Adrenal gland (tissue), 12 donors: ENCODE results near the gene DAZAP2. TPM values are rescaled to one million over a fixed set of nuclear protein-coding genes. Genes with fewer than 3 reads are reported as not detected.
"Not testable (repeated sequence)": the region's sequence is repeated elsewhere in the genome, so short reads cannot be mapped to it uniquely, and the experiment has no call there.

Source experiments
- DNase-seq, 7 donors: peaks; one replicate each; pipeline ENCODE4 v3.0.0-alpha.2; 2019 to 2020
- H3K27ac ChIP-seq, 5 donors: fragments of 200-600 bp; sonication (generic) in 4 of 5; 1 replicate in 3 of 5; 2 replicates in 2 of 5; pipeline versions ENCODE4 v1.5.1 to v1.8.0; 2016 to 2020; ENCODE audit warnings: mild to moderate bottlenecking in 1 of 5
- H3K27me3 ChIP-seq: fragments of 200-600 bp; 2 replicates; pipeline ENCODE4 v1.8.0; 2021
- H3K36me3 ChIP-seq, 2 donors: fragments of 200-600 bp; replicated peaks in 1 of 2; 1 replicate in 1 of 2; 2 replicates in 1 of 2; pipeline versions ENCODE4 v1.5.1 to v1.8.0; 2018 to 2022
- H3K4me1 ChIP-seq, 2 donors: fragments of 200-600 bp; replicated peaks in 1 of 2; 1 replicate in 1 of 2; 2 replicates in 1 of 2; pipeline versions ENCODE4 v1.5.1 to v1.8.0; 2018 to 2021
- H3K4me3 ChIP-seq, 4 donors: fragments of 200-600 bp; sonication (generic) in 3 of 4; one replicate each; pipeline ENCODE4 v1.5.1; 2016 to 2018
- H3K9me3 ChIP-seq, 3 donors: fragments of 200-600 bp; sonication (generic) in 1 of 3; replicated peaks in 1 of 3; 1 replicate in 2 of 3; 2 replicates in 1 of 3; pipeline versions ENCODE4 v1.5.1 to v1.8.0; 2016 to 2021
- POLR2A ChIP-seq, 2 donors: fragments of 450-650 bp; IDR thresholded peaks; one replicate each; pipeline ENCODE4 v1.6.1; 2017; ENCODE audit warnings: antibody characterized with exemption in 2 of 2, mild to moderate bottlenecking in 2 of 2, moderate library complexity in 1 of 2
- WGBS, 4 donors: extraction: QIAGEN DNeasy Blood & Tissue Kit in 2 of 4; methylation state at CpG; one replicate each; pipeline versions ENCODE4 v1.1.5 to v1.1.7; 2013 to 2017; 5-methylcytosine and 5-hydroxymethylcytosine counted together
- intact Hi-C, 2 donors: fragments of 100-400 bp; cut with DNase I; formaldehyde crosslinking; loops; one replicate each; pipeline versions ENCODE4 v1.14.1 to v1.15.0; 2022 to 2023
- polyA plus RNA-seq, 3 donors: library from polyadenylated mRNA; stranded (reverse); fragments of 200-250 nt in 2 of 3; fragments of 350-450 nt in 1 of 3; fragmentation: Illumina TruSeq in 1 of 3; extraction: RNeasy Lipid Tissue Mini Kit (QIAGEN cat#74804) in 1 of 3; gene quantifications; one replicate each; pipeline ENCODE4 v1.2.3, GENCODE V29; 2013 to 2014
- total RNA-seq, 9 donors: library from RNA; depleted of rRNA in 4 of 9; stranded (reverse); fragments of >200 nt in 4 of 9; fragments of 120-200 nt in 1 of 9; fragmentation: NEBNext Ultra II Directional in 1 of 9; extraction: Animal tissue kit (Norgen Biotek cat#: 25700) in 1 of 9; gene quantifications; one replicate each; pipeline versions ENCODE4 v1.1.0 to v1.2.4, GENCODE V29; 2013 to 2023
- TF ChIP-seq, protein P1 (sequence below), 6 experiments: fragments of 450-650 bp in 4 of 6; fragments of 200-600 bp in 2 of 6; sonication (generic) in 1 of 6; IDR thresholded peaks; 1 replicate in 5 of 6; 2 replicates in 1 of 6; pipeline versions ENCODE4 v1.5.1 to v1.8.0; 2016 to 2021; ENCODE audit warnings: antibody characterized with exemption in 6 of 6, mild to moderate bottlenecking in 2 of 6, moderate library complexity in 1 of 6
- donor health status: healthy with polysubstance abuse.
- donor health status: Bipolar disorder and iron deficiency.
- donor health status: DM: yes; HTN: yes; CAD: no.
- donor health status: DM: no; HTN: no; CAD: no.
- donor health status: DM: no; HTN: no; CAD: no.
- donor health status: DM: yes; HTN: yes; CAD: no.

Gene DAZAP2
- total and polyA plus RNA-seq, 12 donors = 85.8 to 454 (median 210) TPM

DNA sequence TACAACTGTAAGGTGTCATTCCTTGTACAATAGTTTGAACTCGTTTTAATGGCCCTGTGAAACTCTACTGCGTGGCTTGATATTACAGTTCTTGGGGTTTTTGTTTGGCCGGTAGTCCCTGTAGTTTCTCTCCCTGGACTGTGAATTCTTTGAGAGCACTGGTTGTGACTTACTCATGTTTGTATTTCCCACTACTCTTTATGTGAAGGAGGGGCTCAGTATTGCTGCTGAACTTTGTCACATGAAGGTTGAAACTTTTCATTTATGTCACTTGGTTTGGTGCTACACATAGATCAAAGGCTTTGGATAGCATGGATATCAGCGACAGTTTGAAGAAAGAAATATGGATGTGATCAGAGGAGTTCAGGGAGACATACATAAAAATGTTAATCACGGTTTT lies 19.3 kb upstream of the DAZAP2 start:
- DNase-seq = no peak
- intact Hi-C loops = no loop called here
- no peak for TF ChIP-seq POLR2A (IDR thresholded peaks at IDR 0.05)
- TF ChIP-seq, protein P1, sequence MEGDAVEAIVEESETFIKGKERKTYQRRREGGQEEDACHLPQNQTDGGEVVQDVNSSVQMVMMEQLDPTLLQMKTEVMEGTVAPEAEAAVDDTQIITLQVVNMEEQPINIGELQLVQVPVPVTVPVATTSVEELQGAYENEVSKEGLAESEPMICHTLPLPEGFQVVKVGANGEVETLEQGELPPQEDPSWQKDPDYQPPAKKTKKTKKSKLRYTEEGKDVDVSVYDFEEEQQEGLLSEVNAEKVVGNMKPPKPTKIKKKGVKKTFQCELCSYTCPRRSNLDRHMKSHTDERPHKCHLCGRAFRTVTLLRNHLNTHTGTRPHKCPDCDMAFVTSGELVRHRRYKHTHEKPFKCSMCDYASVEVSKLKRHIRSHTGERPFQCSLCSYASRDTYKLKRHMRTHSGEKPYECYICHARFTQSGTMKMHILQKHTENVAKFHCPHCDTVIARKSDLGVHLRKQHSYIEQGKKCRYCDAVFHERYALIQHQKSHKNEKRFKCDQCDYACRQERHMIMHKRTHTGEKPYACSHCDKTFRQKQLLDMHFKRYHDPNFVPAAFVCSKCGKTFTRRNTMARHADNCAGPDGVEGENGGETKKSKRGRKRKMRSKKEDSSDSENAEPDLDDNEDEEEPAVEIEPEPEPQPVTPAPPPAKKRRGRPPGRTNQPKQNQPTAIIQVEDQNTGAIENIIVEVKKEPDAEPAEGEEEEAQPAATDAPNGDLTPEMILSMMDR (IDR thresholded peaks at IDR 0.05) = no peak
- peak overlapping the region in 1 of 4 donors; percentile 97 for H3K4me3 ChIP-seq
- H3K27ac ChIP-seq = peak overlapping the region in 2 of 5 donors; percentile 95 to 96
- H3K9me3 ChIP-seq = no peaks in the 10 kb centered on the region
- 68 to 78% (median 71%) methylated on average over 5 of the region's 5 CpGs for WGBS, 4 donors
- peaks cover 4 to 28% of the 10 kb centered on the region in 2 donors for H3K4me1 ChIP-seq
- H3K27me3 ChIP-seq = no peaks in the 10 kb centered on the region
- H3K36me3 ChIP-seq = no peaks in the 10 kb centered on the region

GRCh38 chr12:51219857-51220256 lies 18.8 kb upstream of the DAZAP2 start:
- intact Hi-C loops, H3K36me3 ChIP-seq, H3K27me3 ChIP-seq, H3K27ac ChIP-seq, DNase-seq, H3K9me3 ChIP-seq, H3K4me3 ChIP-seq: not testable (repeated sequence)
- WGBS, 4 donors = 82 to 88% (median 85%) methylated on average over 12 of the region's 12 CpGs
- H3K4me1 ChIP-seq = peaks cover 4 to 28% of the 10 kb centered on the region in 2 donors

DNA sequence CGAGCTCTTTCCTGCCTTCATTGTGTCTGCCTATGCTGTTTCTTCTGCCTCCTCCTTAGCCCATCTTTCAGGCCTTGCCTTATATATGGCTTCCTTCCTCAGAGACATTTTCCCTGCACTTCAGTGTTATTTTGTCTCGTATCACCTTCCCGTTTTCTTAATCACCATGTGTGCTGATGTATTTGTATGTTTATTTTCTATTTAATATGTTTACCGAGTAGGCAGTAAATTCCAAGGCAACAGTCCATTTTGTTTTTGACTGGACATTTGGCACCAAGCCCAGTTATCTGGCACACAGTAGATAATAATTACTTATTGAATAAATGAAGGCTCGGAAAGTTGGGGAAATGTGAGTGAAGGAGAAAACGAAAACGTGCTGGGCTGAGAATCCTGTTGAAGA lies 16.2 kb upstream of the DAZAP2 start:
- 35 to 41% (median 39%) methylated on average over 7 of the region's 7 CpGs for WGBS, 4 donors
- Histone ChIP-seq H3K4me1 (peaks cover 0 to 22% of the 10 kb centered on the region in 2 donors), H3K4me3 (peak overlapping the region in 1 of 4 donors; percentile 13), H3K36me3 (no peaks in the 10 kb centered on the region), H3K27me3 (no peaks in the 10 kb centered on the region), H3K27ac (peak overlapping the region in 1 of 5 donors; percentile 14), H3K9me3 (no peaks in the 10 kb centered on the region)
- DNase-seq = peak in 2 of 7 donors; percentile 26 to 48
- TF ChIP-seq POLR2A (IDR thresholded peaks at IDR 0.05) = no peak
- TF ChIP-seq, protein P1 (IDR thresholded peaks at IDR 0.05) = no peak
- intact Hi-C loops = no loop called here

GRCh38 chr12:51224625-51225024 lies 14.0 kb upstream of the DAZAP2 start:
- no peak overlapping the region for H3K27ac ChIP-seq
- H3K27me3 ChIP-seq = no peaks in the 10 kb centered on the region
- 82 to 93% (median 88%) methylated on average over 3 of the region's 3 CpGs for WGBS, 4 donors
- no peak overlapping the region for H3K4me3 ChIP-seq
- H3K4me1 ChIP-seq = peaks cover 0 to 8% of the 10 kb centered on the region in 2 donors
- no peak for TF ChIP-seq POLR2A (IDR thresholded peaks at IDR 0.05)
- TF ChIP-seq, protein P1 (IDR thresholded peaks at IDR 0.05) = no peak
- intact Hi-C loops = no loop called here
- no peaks in the 10 kb centered on the region for H3K36me3 ChIP-seq
- DNase-seq = no peak
- H3K9me3 ChIP-seq = no peaks in the 10 kb centered on the region

DNA sequence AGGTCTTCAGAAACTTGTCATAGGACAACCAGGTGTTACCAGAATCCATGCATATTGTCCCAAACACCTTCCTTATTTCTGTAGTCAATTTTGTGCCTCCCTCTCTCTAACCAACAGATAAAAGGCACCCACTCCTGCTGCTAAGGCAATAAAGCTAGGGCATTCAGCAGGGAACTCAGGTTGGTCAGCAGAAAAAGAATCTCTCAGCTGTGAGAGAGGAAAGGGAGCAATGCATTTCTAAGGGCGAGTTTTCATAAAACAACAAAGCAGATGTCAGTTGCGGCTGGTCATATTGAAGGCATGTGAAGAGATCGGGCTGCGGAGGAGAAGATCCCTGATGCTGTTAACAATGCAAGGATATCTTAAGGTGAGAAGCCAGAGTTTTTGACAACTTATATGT lies 13.4 kb upstream of the DAZAP2 start:
- no peak overlapping the region for H3K4me3 ChIP-seq
- H3K9me3 ChIP-seq = no peaks in the 10 kb centered on the region
- intact Hi-C loops = no loop called here
- H3K27ac ChIP-seq = no peak overlapping the region
- DNase-seq = no peak
- TF ChIP-seq, protein P1 (IDR thresholded peaks at IDR 0.05) = no peak
- TF ChIP-seq POLR2A (IDR thresholded peaks at IDR 0.05) = no peak
- 86 to 96% (median 95%) methylated on average over 4 of the region's 4 CpGs for WGBS, 4 donors
- H3K27me3 ChIP-seq = no peaks in the 10 kb centered on the region
- no peaks in the 10 kb centered on the region for H3K36me3 ChIP-seq
- H3K4me1 ChIP-seq = peaks cover 0 to 7% of the 10 kb centered on the region in 2 donors
